NCI-H526 (cell line): Measurements from ENCODE around the gene PHF21A.

Experiments
- DNase-seq, 2 experiments: peaks; one replicate each; lab custom pipeline; 2025; lab: John Stamatoyannopoulos, UW

The PHF21A gene

DNA sequence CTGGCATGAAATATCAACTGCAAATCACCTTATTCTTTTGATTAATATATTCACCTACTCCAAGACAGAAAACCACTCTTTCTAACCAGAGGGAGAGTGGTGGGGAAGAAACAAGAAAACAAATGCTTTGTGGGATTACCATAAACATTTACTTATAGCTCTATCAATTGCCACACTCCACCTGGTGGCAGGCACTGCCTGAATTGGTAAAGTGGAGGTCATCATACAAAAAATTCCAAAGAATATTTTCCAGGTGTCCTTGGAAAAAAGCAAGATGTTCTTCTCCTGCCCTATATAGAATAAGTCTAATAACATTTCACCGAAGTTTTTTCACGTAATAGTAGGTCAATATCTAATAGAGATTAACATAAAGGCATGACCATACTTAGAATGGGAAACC, 45.3 kb downstream of the PHF21A start:
- DNase-seq, result no peak

DNA sequence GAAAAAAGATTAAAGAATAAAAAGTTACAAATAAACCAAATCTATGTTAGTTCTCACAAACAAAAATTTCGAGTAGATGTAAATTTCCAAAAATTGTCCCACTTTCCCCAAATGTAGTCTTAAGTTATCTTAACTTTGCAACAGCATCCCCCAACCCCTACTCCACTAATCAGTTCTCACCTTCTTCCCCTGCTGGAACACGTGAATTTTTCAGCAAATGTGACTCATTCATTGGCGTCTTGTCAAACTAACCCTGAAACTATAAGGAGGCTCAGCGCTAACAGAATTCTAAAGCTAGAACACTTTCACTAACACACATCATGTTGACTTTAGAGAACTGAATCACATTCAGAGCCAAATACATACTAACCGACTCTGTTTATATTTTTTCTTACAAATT, 46.1 kb downstream of the PHF21A start:
- no peak for DNase-seq

DNA sequence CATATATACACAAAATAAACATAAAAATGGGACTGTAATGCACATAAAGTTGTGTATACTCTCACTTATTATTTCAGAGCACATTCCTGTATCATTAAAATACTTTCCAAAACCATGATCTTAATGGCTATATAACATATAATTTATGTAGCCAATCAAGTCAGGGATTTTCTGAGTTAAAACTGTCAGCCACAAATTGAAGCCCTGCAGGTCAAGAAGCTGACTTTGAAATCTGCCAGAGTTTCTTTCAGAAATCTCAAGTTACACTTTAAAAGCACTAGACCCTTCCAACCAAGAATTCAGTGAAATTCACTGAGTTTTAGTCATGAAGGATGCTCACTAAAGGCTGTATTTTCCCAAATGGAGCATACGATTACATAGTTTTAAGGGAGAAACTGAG, 47.6 kb downstream of the PHF21A start:
- DNase-seq, result no peak

DNA sequence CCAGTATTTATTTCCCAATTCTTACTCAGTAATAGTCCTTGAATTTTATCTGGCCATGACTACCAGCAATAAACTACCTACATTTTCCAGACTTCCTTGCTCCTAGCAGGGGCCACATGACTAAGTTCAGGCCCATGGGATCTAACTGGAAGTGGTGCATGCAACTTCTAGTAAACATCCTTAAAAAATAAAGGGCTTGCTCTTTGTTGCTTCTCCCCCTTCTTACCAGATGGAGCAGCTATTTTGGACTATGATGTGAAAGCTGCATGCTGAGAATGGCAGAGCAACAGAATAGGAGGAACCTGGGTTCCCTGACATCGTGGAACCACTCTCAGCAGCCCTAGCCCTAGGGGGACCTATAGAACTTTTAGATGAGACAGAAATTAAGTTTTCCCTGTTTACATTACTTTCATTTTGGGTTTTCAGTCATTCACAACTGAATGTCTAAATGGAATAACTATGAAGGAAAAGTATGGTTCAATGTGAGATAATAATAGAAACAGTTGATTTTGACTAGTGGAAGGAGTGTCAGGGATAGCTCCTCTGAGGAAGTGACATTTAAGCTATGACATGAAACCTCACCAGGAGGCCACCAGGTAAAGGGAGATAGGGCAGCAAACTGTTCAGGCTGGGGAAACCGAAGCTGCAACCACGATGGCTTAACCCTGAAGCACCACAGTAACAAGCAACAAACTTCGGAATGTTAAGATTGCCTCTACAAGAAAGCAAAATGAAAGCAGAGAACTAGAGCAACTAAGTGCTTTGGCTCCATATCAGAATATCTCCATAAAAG, 48.9 kb downstream of the PHF21A start:
- no peak for DNase-seq

DNA sequence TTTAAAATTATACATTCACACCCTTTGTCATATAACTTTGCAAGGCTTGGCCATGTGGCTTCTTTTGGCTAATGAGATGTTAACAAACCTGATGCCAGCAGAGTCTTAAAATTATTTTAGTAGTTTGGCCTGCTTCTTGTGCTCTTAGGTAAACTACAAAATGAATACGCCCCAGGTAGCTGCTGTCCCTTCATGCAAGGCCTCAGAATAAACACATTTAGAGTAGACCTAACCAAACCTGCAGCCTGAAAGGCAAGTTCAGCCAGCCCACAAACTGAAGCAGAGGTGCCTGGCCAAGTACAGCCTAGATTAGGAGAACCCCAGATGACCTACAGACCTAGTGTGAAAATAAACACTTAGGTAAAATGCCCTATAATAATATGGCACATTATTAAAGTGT, 50.2 kb downstream of the PHF21A start:
- no peak for DNase-seq

DNA sequence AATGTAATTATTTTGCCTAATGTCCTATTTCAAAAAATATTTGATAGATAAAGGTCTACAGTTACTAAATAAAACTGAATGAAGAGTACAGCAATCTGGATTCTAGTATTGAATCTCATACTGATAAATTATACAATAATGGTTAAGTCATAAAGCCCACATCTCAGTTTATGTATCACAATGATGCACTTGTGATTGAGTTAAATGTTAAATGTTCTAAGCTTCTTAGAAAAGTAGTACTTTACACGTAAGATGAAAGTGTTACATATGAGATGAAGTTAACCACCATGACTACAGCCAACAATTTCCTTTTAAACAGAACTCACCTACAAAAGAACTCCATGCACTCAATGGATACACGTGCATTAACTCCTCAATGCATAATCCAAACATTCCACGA, 51.7 kb downstream of the PHF21A start:
- no peak for DNase-seq

DNA sequence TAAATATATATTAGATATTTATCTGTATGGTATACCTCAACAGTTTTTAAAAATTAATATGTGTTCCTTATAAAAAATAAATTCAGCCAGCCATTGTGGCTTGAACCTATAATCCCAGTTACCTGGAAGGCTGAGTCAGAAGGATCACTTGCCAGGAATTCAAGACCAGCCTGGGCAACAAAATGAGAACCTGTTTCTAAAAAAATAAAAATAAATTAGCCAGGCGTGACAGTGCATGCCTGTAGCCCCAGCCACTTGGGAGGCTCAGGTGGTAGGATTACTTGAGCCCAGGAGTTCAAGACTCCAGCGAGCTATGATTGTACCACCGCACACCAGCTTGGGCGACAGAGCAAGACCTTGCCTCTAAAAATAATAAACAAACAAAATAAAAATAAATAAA, 54.9 kb downstream of the PHF21A start:
- no peak for DNase-seq

DNA sequence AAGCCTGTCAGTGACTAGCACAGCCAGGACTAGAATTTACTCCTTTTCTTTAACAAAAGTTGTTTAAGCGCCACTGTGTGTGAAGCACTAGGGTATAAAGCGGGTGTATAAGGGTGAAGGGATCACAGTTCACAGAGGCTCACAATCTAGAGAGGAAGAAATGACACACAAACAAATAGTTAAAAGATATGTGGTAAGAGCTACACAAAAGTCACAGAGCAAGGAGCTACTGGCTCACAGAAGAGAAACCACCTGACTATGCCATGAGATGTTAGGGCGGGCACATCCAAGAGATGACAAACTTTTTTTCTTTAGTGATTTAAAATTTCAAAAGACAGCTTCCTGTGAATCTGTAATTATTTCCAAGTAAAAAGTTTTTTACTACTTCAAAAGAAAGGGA, 55.6 kb downstream of the PHF21A start:
- no peak for DNase-seq

DNA sequence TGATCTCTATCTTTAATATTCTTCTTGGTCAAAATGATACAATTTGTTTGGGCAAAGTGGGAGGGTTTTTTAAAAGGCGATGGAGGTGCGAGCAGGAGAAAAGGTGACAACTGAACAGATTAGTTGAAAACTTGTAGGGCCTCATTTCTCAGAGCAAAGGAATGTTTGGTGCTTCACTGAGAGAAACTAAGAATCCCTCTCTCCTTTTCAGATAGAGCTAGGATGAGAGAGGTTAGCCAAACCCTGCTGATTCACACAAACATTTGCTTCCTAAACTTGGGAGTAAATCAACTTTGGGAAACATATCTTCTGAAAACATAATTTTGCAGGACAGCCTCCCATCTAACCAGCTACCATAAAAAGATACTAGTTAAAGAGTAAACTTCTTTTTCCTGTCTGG, 57.0 kb downstream of the PHF21A start:
- no peak for DNase-seq

DNA sequence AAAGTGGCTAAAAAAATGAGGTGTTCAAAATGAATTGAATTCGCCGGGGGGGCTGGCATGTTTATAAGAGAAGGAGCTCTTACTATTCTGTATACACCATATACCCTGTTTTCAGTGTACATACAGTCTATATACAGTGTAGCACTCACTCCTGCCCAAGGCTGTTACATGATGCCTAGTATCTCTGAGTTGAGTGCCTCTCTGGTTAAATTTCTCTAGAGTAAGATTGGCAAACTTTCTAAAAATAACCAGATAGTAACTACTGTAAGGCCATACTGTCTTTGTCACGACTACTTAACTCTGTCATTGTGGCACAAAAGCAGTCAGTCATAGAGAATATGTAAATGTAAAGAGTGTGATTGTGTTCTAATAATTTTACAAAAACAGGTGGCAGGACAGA, 58.1 kb downstream of the PHF21A start:
- no peak for DNase-seq

DNA sequence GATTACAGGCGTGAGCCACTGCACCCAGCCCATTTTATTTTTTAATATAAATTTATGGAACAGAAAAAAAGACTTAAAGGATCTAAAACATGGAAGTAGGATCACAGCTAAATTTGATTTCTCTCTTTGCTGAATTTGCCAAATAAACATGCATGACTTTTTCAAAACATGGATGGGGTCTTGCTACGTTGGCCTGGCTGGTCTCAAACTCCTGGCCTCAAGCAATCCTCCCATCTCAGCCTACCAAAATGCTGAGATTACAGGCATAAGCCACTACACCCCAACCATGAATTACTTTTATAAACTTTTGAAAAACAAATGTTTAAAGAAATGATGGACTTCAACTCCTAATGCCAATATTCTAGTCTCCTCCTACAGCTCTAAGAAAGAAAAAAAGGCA, 61.2 kb downstream of the PHF21A start:
- DNase-seq, result no peak

DNA sequence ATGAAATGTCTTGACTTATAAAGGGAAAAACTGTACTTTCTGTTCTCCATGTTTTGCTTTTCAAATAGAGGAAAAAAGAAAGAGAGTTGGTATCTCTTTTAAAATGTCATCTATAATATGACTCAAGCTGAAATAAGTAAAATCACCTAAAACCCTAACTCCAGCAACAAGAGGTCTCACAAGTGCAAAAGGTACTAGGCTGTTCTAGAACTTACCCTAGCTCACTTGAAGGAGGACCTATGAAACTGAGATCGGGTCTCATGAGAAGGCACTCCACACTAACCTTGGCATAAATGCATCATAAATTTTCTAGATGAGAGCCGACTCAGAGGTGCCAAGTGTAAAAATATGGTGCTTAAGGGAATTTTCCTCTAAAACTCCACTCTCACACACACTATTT, 63.8 kb downstream of the PHF21A start:
- DNase-seq, result no peak

DNA sequence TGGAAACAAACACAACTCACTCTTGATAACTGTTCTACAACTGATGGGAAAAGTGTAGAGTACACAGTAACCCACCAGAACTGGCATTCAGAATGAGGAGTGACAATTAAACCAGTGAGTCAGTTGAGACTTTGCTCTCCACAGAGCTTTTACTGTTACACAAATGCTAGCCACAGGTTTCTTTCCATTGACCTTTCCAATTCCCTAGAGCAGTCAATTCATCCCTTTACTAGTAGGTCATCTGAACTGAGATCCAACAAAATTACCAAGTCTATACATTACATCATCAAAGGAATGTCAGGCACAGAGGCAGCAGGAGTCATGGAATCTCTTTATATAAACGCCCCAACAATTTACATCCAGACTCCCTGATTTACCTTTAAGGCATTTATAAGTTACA, 65.9 kb downstream of the PHF21A start:
- DNase-seq, result no peak

DNA sequence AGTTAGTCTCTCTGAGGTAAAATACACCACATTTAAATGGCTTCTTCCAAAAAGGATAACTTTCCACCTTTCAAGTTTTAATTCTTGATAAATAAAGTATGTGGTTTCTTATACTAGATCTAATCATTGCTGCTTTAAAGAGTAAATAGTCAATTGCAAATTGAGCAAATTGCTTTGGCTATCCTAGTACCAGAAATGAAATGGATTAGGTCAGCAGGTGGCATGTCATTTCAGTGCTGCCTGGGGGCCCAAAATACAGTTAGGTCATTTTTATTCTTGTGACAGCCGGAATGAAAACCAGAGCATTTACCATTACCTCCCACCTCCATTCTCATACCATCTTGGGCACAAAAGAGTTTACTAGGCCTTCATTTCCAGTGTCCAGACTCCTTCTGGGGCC, 70.2 kb downstream of the PHF21A start:
- no peak for DNase-seq

DNA sequence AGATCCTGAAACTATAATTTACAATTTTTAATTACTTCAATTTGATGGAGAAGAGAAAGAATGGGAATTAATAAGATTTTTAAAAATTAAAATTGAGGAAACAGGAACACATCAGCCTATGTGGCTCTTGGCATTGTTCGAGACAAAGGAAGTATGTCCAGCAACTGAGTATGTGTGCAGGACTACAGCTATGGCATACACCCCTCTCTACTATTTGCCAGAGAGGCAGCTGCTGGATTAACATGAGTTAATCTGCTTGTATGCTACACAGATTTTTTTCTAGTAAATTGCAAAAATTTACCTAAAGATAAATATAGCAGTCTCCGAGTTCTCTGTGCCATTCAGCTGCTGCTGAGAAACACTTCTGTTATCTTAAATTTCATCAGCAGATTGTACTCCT, 70.6 kb downstream of the PHF21A start:
- DNase-seq, result no peak

DNA sequence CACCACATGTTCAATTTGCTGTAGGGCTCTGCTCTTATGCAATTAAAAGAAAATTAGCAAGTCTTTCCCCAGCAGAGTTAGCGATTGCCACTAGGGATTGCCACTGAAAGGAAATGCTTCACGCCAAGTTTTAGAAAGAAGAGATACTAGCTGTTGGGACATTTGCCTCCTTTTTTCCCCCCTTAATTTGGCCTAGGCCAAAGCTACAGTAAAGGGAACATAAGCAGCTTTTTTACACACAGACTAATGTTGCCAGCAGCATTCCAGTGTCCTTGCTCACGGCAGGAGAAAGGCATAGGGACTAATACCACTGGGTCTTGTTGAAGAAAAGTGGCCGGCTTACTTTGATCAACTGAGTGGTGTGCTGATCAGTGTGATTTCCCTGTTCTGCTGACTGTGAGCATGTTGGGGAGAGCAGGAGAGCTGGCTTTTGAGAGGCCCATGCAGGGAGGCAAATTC, 71.2 kb downstream of the PHF21A start:
- no peak for DNase-seq

DNA sequence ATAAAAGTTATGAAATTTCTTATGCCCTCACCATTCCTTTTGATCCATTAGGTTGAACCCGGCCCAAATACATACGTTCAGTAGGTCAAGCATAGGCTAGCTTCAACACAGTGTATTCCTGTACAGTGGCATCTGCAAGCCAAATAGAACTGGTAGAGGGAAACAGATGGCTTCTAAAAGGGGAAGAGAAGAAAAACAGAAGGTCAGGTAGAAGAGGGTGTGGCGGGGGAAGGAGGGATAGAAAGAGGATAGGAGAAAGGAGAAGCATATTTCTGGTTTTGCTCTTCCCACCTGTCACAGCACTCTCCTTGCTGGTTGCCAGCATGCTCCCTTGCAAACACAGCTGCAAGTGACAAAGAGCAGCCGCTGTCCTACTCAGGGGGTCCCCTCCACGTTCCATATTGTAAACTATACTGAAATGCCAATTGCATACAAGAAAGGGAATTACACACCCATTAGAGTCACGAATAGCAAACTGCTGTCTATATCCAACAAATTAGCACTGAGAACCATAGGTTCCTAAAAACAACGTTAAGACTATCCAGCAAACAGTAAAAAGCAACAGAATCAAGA, 71.8 kb downstream of the PHF21A start:
- no peak for DNase-seq

DNA sequence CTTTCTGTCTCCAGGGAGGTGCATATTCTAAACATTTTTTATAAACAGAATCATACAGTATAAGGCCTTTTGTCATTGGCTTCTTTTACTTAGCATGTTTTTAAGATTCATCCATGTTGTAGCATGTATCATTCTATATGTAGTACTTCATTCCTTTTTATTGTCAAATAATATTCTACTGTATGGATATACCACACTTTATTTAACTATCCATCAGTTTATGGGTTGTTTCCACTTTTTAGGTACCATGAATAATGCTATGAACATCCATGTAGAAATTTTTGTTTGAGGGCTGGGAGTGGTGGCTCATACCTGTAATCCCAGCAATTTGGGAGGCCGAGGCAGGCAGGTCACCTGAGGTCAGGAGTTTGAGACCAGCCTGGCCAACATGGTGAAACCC, 73.1 kb downstream of the PHF21A start:
- DNase-seq, result no peak

DNA sequence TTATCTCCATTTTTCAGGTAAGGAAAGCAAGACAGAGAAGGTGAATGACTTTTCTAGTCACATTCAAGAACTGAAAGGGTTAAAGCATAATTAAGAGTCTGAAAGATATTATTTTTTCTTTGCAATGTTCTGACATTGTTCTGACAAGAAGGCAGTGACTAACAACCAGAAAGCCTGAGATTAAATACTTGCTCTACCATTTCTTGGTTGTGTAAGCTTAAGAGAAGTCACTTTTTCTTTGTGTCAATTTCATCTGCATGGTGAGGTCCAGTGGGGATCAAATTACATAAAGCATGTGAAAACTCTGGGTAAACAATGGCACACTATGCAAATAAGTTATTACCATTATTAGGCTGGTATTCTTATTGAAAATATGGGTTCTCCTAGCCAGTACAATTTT, 73.7 kb downstream of the PHF21A start:
- peak; percentile 40 to 67 for DNase-seq

DNA sequence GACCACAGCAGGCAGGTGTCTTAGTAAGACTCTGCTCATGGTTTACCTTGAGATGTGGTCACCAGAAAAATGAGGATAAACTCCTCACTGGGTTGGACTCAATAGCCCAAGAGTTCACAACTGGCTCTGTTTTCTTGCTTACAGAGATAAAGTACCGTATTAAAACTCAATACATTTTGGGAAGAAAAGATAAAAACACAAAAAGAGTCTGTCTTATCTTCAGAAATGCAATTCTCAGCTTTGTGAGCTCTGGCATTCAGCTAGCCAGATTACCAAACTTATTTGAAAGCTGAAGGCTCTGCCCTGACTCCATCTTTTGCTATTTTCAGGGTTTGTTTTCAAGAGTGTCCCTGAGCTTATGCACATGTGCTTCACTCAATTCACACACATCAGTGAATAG, 75.4 kb downstream of the PHF21A start:
- DNase-seq, result no peak

DNA sequence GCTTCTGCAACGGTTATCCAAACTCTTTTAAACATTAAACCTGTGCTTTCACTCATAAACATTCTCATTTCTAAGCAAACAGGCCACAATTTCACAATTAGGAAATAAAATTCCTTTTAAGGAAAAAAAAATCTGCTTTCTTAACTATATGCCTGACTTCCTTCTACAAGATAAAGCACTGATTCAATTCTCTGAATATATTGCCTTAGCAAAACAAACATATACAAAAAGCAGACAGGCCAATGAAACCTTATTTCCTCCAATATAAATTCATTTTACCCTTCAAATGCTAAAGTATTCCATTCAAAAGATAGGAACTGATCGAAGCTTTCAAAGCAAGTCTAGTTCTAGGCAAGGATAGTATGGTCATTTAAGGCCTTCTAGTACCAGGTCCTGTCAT, 76.7 kb downstream of the PHF21A start:
- no peak for DNase-seq

DNA sequence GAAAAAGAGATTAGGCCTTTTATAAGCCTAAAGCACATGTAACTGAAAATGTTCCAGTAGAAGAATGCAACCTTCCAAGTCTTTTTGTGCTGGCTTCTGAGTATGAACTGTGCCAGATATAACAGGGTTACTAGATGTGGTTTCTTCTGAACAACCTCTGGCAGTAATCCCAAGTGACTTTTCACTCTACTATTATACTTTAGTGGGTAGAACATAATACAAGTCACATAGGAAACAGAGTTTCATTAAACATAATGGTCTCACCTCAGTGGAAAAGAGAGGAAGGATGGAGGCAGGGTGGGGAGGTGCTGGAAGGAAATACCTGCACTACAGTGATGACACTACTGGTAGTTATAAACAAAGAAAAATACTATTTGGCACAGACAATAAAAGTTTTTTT, 81.3 kb downstream of the PHF21A start:
- DNase-seq, result no peak

DNA sequence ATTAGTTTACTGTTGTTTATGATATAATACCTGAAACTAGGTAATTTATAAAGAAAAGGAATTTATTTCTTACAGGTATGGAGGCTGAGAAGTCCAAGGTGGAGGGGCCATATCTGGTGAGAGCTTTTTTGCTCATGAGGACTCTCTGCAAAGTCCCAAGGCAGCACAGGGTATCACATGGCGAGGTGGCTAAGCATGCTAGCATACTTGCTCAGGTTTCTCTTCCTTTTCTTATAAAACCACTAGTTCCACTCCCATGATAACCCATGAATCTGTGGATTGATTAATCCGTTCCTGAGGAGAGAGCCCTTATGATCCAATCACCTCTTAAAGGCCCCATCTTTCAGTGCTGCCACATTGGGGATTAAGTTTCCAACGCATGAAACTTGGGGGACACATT, 82.7 kb downstream of the PHF21A start:
- DNase-seq, result no peak

DNA sequence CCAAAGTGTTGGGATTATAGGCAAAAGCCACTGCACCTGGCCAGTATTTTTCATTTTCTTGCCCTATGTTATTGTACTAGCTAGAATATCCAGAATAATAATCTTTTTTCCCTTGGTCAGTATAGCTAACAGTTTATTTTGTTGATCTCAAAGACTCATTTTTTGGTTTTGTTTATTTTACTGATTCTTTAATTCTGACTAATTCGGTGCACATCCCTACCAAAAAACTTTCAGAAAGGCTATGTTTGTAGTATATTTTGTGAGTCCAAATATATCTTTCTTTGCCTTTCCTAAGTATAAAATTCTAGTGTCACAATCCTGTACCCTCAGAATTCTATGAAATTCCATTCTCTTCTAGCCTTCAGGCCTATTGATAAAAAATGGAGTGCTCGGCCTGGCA, 84.3 kb downstream of the PHF21A start:
- no peak for DNase-seq
